ENCODE data around the gene RRAS2.

Gene RRAS2

DNA sequence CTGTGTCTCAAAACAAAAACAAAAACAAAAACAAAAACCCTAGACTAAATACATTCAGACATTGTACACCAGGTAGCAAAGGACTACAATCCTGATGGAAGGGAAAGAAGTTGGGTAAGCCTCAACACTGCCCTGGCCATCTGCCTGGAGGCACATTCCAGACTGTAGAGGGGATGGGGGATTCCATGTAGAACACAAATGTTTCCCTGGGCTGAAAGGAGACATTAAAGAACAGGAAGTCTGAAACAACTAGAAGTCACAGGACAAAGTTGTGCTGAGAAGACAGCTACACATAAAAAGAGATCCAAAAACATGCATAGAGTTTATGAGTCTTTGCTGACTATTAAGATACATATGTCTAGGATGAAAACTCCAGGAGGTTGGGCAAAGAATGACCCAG lies 83.9 kb downstream of the RRAS2 start:
- H3K9me3 Mint-ChIP-seq: no peaks in the 10 kb centered on the region
- DNase-seq: no peak
- no peaks in the 10 kb centered on the region for H3K27me3 Mint-ChIP-seq
- peaks cover 31% of the 10 kb centered on the region for H3K4me1 Mint-ChIP-seq (ENCODE audit: low read depth)
- H3K36me3 Mint-ChIP-seq (ENCODE audit: low read depth): peaks cover 31% of the 10 kb centered on the region
- peak overlapping the region; percentile 44 for H3K27ac Mint-ChIP-seq
- H3K4me3 Mint-ChIP-seq: no peak overlapping the region

DNA sequence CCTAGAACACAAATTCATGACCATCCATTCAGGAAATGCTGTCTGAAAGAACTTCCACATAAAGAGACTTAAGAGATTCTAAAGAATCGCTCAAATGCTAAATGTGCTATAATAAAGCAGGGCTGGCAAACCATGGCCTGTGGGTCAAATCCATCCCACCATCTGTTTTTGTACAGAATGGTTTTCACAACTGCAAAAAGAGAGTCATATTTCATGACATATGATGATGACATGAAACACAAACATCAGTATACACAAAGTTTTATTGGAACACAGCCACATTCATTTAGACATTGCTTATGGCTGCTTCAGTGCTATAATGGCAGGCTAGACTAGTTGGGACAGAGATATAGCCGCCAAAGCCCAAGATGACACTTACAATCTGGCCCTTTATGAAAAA lies 85.1 kb downstream of the RRAS2 start:
- H3K4me3 Mint-ChIP-seq: no peak overlapping the region
- peaks cover 21% of the 10 kb centered on the region for H3K36me3 Mint-ChIP-seq (ENCODE audit: low read depth)
- H3K27ac Mint-ChIP-seq: no peak overlapping the region
- peaks cover 35% of the 10 kb centered on the region for H3K4me1 Mint-ChIP-seq (ENCODE audit: low read depth)
- H3K27me3 Mint-ChIP-seq: no peaks in the 10 kb centered on the region
- no peak for DNase-seq
- no peaks in the 10 kb centered on the region for H3K9me3 Mint-ChIP-seq

- H3K4me1 Mint-ChIP-seq (ENCODE audit: low read depth): peaks cover 30% of the 10 kb centered on the region
- H3K4me3 Mint-ChIP-seq: no peak overlapping the region
- H3K27me3 Mint-ChIP-seq: no peaks in the 10 kb centered on the region
- no peak for DNase-seq
- peak overlapping the region; percentile 41 for H3K27ac Mint-ChIP-seq
- peaks cover 29% of the 10 kb centered on the region for H3K36me3 Mint-ChIP-seq (ENCODE audit: low read depth)
- H3K9me3 Mint-ChIP-seq: no peaks in the 10 kb centered on the region
Observed at GRCh38 chr11:14270690-14271542, 88.1 kb downstream of the RRAS2 start.

GRCh38 chr11:14269692-14270573 lies 89.0 kb downstream of the RRAS2 start:
- H3K36me3 Mint-ChIP-seq (ENCODE audit: low read depth): peaks cover 36% of the 10 kb centered on the region
- H3K27me3 Mint-ChIP-seq: no peaks in the 10 kb centered on the region
- H3K27ac Mint-ChIP-seq: no peak overlapping the region
- DNase-seq: no peak
- no peak overlapping the region for H3K4me3 Mint-ChIP-seq
- H3K4me1 Mint-ChIP-seq (ENCODE audit: low read depth): peaks cover 28% of the 10 kb centered on the region
- no peaks in the 10 kb centered on the region for H3K9me3 Mint-ChIP-seq

- no peaks in the 10 kb centered on the region for H3K27me3 Mint-ChIP-seq
- peaks cover 5% of the 10 kb centered on the region for H3K9me3 Mint-ChIP-seq
- H3K4me3 Mint-ChIP-seq: no peak overlapping the region
- peaks cover 44% of the 10 kb centered on the region for H3K36me3 Mint-ChIP-seq (ENCODE audit: low read depth)
- no peak overlapping the region for H3K27ac Mint-ChIP-seq
- peaks cover 28% of the 10 kb centered on the region for H3K4me1 Mint-ChIP-seq (ENCODE audit: low read depth)
- DNase-seq: no peak
Observed at GRCh38 chr11:14267861-14268635, 90.9 kb downstream of the RRAS2 start.

DNA sequence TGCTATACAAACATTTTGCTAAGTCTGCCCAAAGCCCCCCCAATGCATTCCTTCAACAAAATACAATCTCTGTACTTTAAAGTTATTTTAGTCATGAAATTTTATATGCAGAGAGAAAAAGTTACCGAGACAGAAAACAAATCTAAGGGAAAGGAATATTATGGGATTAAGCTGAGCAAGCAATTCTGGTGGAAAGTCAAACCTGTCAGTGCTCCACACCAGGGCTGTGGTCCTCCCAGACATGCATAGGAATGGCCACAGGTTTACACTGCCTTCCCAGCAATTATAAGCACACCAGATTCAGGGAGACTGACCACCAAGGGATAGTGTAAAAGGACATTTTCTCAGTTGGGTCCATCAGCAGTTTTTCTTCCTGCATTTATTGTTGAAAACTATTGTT lies 92.4 kb downstream of the RRAS2 start:
- Mint-ChIP-seq H3K9me3 (peaks cover 5% of the 10 kb centered on the region), H3K4me1 (ENCODE audit: low read depth) (peaks cover 19% of the 10 kb centered on the region), H3K27ac (no peak overlapping the region)

GRCh38 chr11:14264966-14265365 lies 94.0 kb downstream of the RRAS2 start:
- Mint-ChIP-seq H3K27me3 (no peaks in the 10 kb centered on the region), H3K27ac (no peak overlapping the region), H3K36me3 (ENCODE audit: low read depth) (peaks cover 50% of the 10 kb centered on the region), H3K9me3 (peaks cover 5% of the 10 kb centered on the region), H3K4me3 (no peak overlapping the region), H3K4me1 (ENCODE audit: low read depth) (peaks cover 3% of the 10 kb centered on the region)
- no peak for DNase-seq

More for the DNA sequence above, 92.4 kb downstream of the RRAS2 start:
- Mint-ChIP-seq H3K27me3 (no peaks in the 10 kb centered on the region), H3K36me3 (ENCODE audit: low read depth) (peaks cover 50% of the 10 kb centered on the region), H3K4me3 (no peak overlapping the region)
- DNase-seq: no peak

- H3K4me3 Mint-ChIP-seq: no peak overlapping the region
- peaks cover 41% of the 10 kb centered on the region for H3K36me3 Mint-ChIP-seq (ENCODE audit: low read depth)
- no peak for DNase-seq
- no peaks in the 10 kb centered on the region for H3K27me3 Mint-ChIP-seq
- H3K9me3 Mint-ChIP-seq: peaks cover 5% of the 10 kb centered on the region
- H3K4me1 Mint-ChIP-seq (ENCODE audit: low read depth): no peaks in the 10 kb centered on the region
- no peak overlapping the region for H3K27ac Mint-ChIP-seq
Observed at GRCh38 chr11:14262271-14262846, 96.6 kb downstream of the RRAS2 start.

- Mint-ChIP-seq H3K4me3 (no peak overlapping the region), H3K4me1 (ENCODE audit: low read depth) (no peaks in the 10 kb centered on the region), H3K36me3 (ENCODE audit: low read depth) (peaks cover 32% of the 10 kb centered on the region), H3K27ac (no peak overlapping the region), H3K27me3 (no peaks in the 10 kb centered on the region), H3K9me3 (peaks cover 5% of the 10 kb centered on the region)
- DNase-seq: no peak
Observed at GRCh38 chr11:14261066-14261465, 97.9 kb downstream of the RRAS2 start.

DNA sequence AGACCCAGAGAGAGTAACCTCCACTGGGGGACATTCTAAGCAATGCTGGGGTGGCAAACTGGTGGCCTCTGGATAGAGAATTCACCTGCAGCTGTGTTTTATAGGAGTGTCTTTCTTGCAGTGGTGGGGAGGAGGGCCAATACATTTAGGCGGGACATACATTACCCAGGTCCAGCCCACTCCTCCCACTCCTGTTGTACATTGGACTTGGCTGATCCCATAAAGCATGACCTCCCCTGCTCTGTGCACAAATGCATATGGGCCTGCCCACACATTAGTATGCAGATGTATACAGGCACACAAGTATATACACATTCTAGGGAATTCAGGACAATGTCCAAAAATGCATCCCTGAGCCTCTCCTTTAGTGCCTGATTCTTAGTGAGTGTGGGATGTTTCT lies 99.1 kb downstream of the RRAS2 start:
- Mint-ChIP-seq H3K4me1 (ENCODE audit: low read depth) (no peaks in the 10 kb centered on the region), H3K4me3 (no peak overlapping the region), H3K9me3 (peaks cover 5% of the 10 kb centered on the region), H3K27me3 (no peaks in the 10 kb centered on the region), H3K36me3 (ENCODE audit: low read depth) (peaks cover 26% of the 10 kb centered on the region), H3K27ac (no peak overlapping the region)
- DNase-seq: no peak

DNA sequence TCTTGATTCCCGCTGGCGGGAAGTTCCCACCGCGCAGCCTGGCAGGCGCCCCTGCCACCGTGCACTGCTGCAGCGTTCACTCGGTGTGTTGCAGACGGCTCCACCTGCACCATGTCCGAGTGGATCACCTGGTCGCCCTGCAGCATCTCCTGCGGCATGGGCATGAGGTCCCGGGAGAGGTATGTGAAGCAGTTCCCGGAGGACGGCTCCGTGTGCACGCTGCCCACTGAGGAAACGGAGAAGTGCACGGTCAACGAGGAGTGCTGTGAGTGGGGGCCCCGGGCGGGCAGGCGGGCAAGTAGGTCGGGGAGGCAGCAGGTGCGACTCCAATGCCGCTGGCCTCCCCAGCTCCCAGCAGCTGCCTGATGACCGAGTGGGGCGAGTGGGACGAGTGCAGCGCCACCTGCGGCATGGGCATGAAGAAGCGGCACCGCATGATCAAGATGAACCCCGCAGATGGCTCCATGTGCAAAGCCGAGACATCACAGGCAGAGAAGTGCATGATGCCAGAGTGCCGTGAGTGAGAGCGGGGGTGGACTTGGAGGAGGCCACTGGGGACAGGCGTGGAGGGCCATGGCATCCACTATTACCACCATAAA lies 99.7 kb downstream of the RRAS2 start:
- H3K4me1 Mint-ChIP-seq (ENCODE audit: low read depth): no peaks in the 10 kb centered on the region
- no peak for DNase-seq
- peaks cover 26% of the 10 kb centered on the region for H3K36me3 Mint-ChIP-seq (ENCODE audit: low read depth)
- peaks cover 3% of the 10 kb centered on the region for H3K9me3 Mint-ChIP-seq
- H3K27ac Mint-ChIP-seq: no peak overlapping the region
- no peak overlapping the region for H3K4me3 Mint-ChIP-seq
- H3K27me3 Mint-ChIP-seq: no peaks in the 10 kb centered on the region

DNA sequence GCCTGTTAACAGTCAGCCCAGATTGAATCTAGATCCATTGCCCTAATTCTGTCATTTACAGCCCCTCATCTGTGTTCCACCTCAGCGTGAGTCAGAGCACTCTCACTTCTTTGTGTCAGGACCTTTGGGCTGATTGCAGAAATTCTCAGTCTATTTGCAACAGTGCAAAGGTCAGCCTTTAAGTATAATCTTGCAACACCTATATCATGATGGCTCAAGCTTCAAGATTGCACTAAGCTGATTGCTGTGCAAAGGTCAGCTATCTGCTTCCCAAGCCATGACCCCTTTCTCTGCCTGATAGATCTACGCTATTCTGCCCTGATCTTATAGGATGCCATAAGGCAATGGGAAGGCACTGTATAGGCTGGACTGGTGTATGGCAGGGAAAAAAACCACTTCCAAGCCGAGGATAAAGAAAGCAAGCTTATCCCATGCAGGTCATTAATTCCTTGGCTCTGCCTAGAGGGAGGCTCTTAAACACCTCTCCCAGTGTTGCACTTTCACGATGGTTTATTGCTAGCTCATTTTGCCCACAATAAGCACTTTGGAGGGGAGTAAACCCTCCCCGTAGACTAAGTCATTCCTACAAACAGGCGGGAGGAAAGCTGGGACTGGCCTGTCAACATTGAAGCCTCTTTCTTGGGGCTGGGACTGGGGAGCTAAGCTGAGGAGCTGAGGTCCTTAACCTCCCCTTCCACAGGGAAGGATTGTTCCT lies 100.6 kb downstream of the RRAS2 start:
- Mint-ChIP-seq H3K27ac (no peak overlapping the region), H3K9me3 (peaks cover 2% of the 10 kb centered on the region), H3K4me1 (ENCODE audit: low read depth) (no peaks in the 10 kb centered on the region), H3K4me3 (no peak overlapping the region), H3K27me3 (no peaks in the 10 kb centered on the region), H3K36me3 (ENCODE audit: low read depth) (peaks cover 21% of the 10 kb centered on the region)
- DNase-seq: no peak

DNA sequence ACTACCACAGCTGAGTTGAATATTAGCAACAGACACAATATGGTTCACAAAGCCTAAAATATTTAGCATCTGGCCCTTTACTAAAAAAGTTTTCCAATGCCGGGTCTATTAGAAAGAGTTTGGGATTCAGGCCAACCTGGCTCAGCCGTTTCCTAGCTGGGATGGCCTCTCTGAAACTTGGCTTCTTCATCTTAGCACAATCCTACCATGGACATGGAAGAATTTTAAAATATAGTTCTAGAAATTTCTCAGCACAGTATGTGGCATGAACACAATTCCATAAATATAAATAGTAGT lies 103.8 kb downstream of the RRAS2 start:
- Mint-ChIP-seq H3K9me3 (no peaks in the 10 kb centered on the region), H3K36me3 (ENCODE audit: low read depth) (peaks cover 10% of the 10 kb centered on the region), H3K4me3 (no peak overlapping the region), H3K4me1 (ENCODE audit: low read depth) (no peaks in the 10 kb centered on the region), H3K27ac (no peak overlapping the region), H3K27me3 (no peaks in the 10 kb centered on the region)
- no peak for DNase-seq
